ENCODE measurements around the gene SLC25A51.

GRCh38 chr9:37939575-37940095 lies 35.7 kb upstream of the SLC25A51 start:
- no peak for TF ChIP-seq CTCF (IDR thresholded peaks at IDR 0.05; ENCODE audit: poor library complexity)
- no peak for TF ChIP-seq EZH2 (IDR thresholded peaks at IDR 0.05; ENCODE audit: borderline replicate concordance)
